ENCODE data around the gene WDR90.

The WDR90 gene

DNA sequence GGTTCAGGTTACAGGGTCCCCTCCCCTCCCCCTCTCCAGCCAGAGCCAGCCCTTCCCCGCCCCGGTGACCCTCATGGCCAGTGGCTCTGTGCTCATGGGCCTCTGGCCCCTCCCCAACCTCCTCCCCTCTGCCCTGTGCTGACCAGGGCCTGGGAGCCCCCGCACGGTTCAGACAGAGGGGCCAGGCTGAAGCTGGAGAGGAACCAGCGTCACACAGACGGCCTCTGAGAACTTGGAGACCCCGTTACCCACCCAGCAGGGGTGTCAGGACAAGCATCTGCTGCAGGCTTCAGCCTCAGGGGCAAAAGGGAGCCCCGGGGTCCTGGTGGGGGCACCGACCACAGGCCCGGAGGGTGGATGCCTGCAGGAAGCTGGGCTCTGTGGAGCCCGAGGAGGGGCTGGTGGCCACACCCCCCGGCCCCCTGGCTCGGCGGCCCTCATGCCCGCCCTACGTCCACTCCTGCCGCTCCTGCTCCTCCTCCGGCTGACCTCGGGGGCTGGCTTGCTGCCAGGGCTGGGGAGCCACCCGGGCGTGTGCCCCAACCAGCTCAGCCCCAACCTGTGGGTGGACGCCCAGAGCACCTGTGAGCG lies 18.3 kb upstream of the WDR90 start, which contains the start of gene WFIKKN1:
Gene WFIKKN1, plus strand, starts transcription at position 171 of the 591 bp plus-strand sequence. Its CDS starts 269 bp downstream, at position 440.
- no peaks in the 10 kb centered on the region for H3K9me2 ChIP-seq (ENCODE audit: low read depth, low read length)
- H3K27me3 ChIP-seq (ENCODE audit: insufficient read depth, low read length): no peaks in the 10 kb centered on the region; the same call in 1 of the 2 replicates
- H3K4me2 ChIP-seq (ENCODE audit: low read length): no peak within 1 kb of the TSS
- H3K9ac ChIP-seq (ENCODE audit: low read length): no peak within 1 kb of the TSS
- no peaks in the 10 kb centered on the region for H4K20me1 ChIP-seq (ENCODE audit: insufficient read depth, low read length)
- H3K27ac ChIP-seq (ENCODE audit: low read depth, low read length, poor library complexity, severe bottlenecking): no peak within 1 kb of the TSS
- TF ChIP-seq EZH2 (IDR thresholded peaks at IDR 0.05; ENCODE audit: borderline replicate concordance, low read length): no peak
- TF ChIP-seq CTCF (IDR thresholded peaks at IDR 0.05; ENCODE audit: low read length): no peak
- H3K9me3 ChIP-seq (ENCODE audit: low read length): no peaks in the 10 kb centered on the region
- no peaks in the 10 kb centered on the region for H3K79me2 ChIP-seq (ENCODE audit: insufficient read depth, low read length)
- H2AFZ ChIP-seq (ENCODE audit: low read length): no peak within 1 kb of the TSS
- H3K4me3 ChIP-seq (ENCODE audit: low read depth, low read length, poor library complexity, severe bottlenecking): no peak within 1 kb of the TSS
- no peaks in the 10 kb centered on the region for H3K36me3 ChIP-seq (ENCODE audit: insufficient read depth, low read length)
- H3F3A ChIP-seq (ENCODE audit: insufficient read depth, low read length): no peaks in the 10 kb centered on the region
- peaks cover 5% of the 10 kb centered on the region for H3K4me1 ChIP-seq (ENCODE audit: insufficient read depth, low read length, severe bottlenecking)

DNA sequence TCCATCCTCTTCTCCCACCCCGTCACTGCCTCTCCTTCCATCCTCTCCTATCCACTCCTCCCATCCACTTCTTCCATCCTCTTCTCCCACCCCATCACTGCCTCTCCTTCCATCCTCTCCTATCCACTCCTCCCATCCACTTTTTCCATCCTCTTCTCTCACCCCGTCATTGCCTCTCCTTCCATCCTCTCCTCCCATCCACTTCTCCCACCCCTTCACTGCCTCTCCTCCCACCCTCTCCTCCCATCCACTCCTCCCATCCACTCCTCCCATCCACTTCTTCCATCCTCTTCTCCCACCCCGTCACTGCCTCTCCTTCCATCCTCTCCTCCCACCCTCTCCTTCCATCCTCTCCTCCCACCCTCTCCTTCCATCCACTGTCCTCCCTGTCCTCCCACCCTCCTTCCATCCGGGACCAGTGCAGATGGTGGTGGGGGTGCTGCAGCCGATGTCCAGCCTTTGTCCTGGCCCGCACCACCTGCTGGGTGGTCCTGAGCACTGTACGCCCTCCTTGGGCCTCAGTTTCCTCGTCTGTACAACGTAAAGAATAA lies 17.3 kb upstream of the WDR90 start:
- no peaks in the 10 kb centered on the region for H3F3A ChIP-seq (ENCODE audit: insufficient read depth, low read length)
- no peaks in the 10 kb centered on the region for H3K9me2 ChIP-seq (ENCODE audit: low read depth, low read length)
- H3K79me2 ChIP-seq (ENCODE audit: insufficient read depth, low read length): no peaks in the 10 kb centered on the region
- H3K4me1 ChIP-seq (ENCODE audit: insufficient read depth, low read length, severe bottlenecking): peaks cover 5% of the 10 kb centered on the region
- H3K36me3 ChIP-seq (ENCODE audit: insufficient read depth, low read length): no peaks in the 10 kb centered on the region
- H3K9ac ChIP-seq (ENCODE audit: low read length): no peak overlapping the region
- TF ChIP-seq EZH2 (IDR thresholded peaks at IDR 0.05; ENCODE audit: borderline replicate concordance, low read length) (no peak), CTCF (IDR thresholded peaks at IDR 0.05; ENCODE audit: low read length) (no peak)
- no peaks in the 10 kb centered on the region for H4K20me1 ChIP-seq (ENCODE audit: insufficient read depth, low read length)
- H3K4me3 ChIP-seq (ENCODE audit: low read depth, low read length, poor library complexity, severe bottlenecking): no peak overlapping the region
- no peak overlapping the region for H2AFZ ChIP-seq (ENCODE audit: low read length)
- H3K27ac ChIP-seq (ENCODE audit: low read depth, low read length, poor library complexity, severe bottlenecking): no peak overlapping the region
- H3K27me3 ChIP-seq (ENCODE audit: insufficient read depth, low read length): no peaks in the 10 kb centered on the region; the same call in 1 of the 2 replicates
- H3K4me2 ChIP-seq (ENCODE audit: low read length): no peak overlapping the region
- H3K9me3 ChIP-seq (ENCODE audit: low read length): no peaks in the 10 kb centered on the region

DNA sequence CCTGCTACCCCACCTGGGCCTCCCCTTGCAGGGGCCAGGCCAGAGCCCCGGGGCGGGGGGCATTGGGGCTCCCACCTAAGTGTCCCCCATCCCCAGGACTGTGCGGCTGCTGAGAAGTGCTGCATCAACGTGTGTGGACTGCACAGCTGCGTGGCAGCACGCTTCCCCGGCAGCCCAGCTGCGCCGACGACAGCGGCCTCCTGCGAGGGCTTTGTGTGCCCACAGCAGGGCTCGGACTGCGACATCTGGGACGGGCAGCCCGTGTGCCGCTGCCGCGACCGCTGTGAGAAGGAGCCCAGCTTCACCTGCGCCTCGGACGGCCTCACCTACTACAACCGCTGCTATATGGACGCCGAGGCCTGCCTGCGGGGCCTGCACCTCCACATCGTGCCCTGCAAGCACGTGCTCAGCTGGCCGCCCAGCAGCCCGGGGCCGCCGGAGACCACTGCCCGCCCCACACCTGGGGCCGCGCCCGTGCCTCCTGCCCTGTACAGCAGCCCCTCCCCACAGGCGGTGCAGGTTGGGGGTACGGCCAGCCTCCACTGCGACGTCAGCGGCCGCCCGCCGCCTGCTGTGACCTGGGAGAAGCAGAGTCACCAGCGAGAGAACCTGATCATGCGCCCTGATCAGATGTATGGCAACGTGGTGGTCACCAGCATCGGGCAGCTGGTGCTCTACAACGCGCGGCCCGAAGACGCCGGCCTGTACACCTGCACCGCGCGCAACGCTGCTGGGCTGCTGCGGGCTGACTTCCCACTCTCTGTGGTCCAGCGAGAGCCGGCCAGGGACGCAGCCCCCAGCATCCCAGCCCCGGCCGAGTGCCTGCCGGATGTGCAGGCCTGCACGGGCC lies 16.5 kb upstream of the WDR90 start:
- Histone ChIP-seq H3K9me2 (ENCODE audit: low read depth, low read length) (no peaks in the 10 kb centered on the region), H3K4me2 (ENCODE audit: low read length) (no peak overlapping the region), H3F3A (ENCODE audit: insufficient read depth, low read length) (no peaks in the 10 kb centered on the region), H3K79me2 (ENCODE audit: insufficient read depth, low read length) (no peaks in the 10 kb centered on the region), H3K4me1 (ENCODE audit: insufficient read depth, low read length, severe bottlenecking) (peaks cover 11% of the 10 kb centered on the region), H3K9me3 (ENCODE audit: low read length) (no peaks in the 10 kb centered on the region), H3K9ac (ENCODE audit: low read length) (no peak overlapping the region), H3K4me3 (ENCODE audit: low read depth, low read length, poor library complexity, severe bottlenecking) (no peak overlapping the region), H3K27me3 (ENCODE audit: insufficient read depth, low read length) (no peaks in the 10 kb centered on the region; the same call in 1 of the 2 replicates), H2AFZ (ENCODE audit: low read length) (no peak overlapping the region), H3K36me3 (ENCODE audit: insufficient read depth, low read length) (no peaks in the 10 kb centered on the region), H3K27ac (ENCODE audit: low read depth, low read length, poor library complexity, severe bottlenecking) (no peak overlapping the region), H4K20me1 (ENCODE audit: insufficient read depth, low read length) (no peaks in the 10 kb centered on the region)
- TF ChIP-seq CTCF (IDR thresholded peaks at IDR 0.05; ENCODE audit: low read length): no peak
